Panc1 (cell line): ENCODE measurements around the gene KCNJ5. TPM values are rescaled to one million over a fixed set of nuclear protein-coding genes. Genes with fewer than 3 reads are reported as not detected.

Experiments used
- ATAC-seq: fragments of 200-7000 bp; cut with Tn5 transposase; 2 replicates; pipeline ENCODE4 v1.9.1; 2020; ENCODE audit warnings: mild to moderate bottlenecking, moderate library complexity
- BruUV-seq: library from RNA; stranded (reverse); fragments of 400-500 nt; replicated peaks from 2 replicates; lab custom pipeline; 2021; lab: Mats Ljungman, UMichigan
- CTCF ChIA-PET: fragments of 300-600 bp; sonication (Branson Sonifier 250); formaldehyde crosslinking; loops from one replicate; lab custom pipeline; 2022; ENCODE audit warnings: antibody characterized with exemption; lab: Charles Lee
- POLR2A ChIA-PET: fragments of 300-600 bp; sonication (Branson Sonifier 250); formaldehyde crosslinking; loops from one replicate; lab custom pipeline; 2022; ENCODE audit warnings: antibody characterized with exemption; lab: Charles Lee
- DNase-seq: peaks from one replicate; pipeline ENCODE4 v3.0.0-alpha.2; 2010; ENCODE audit warnings: low read depth, low spot score
- H3K27ac ChIP-seq: 2 replicates; pipeline ENCODE4 v1.5.1; 2011; ENCODE audit warnings: mild to moderate bottlenecking, low read length, inconsistent platforms
- H3K27me3 ChIP-seq: fragments of 200-500 bp; sonication (Bioruptor generic); 2 replicates; pipeline ENCODE4 v1.6.0; 2014; ENCODE audit warnings: low read length, inconsistent platforms; ENCODE audit not compliant: control insufficient read depth, insufficient read depth
- H3K36me3 ChIP-seq: fragments of 200-500 bp; sonication (Bioruptor generic); 2 replicates; pipeline ENCODE4 v1.5.1; 2014; ENCODE audit warnings: inconsistent platforms, mild to moderate bottlenecking, low read length, moderate library complexity; ENCODE audit not compliant: control insufficient read depth, insufficient read depth
- H3K4me1 ChIP-seq: 2 replicates; pipeline ENCODE4 v1.5.1; 2011; ENCODE audit warnings: inconsistent platforms, mild to moderate bottlenecking, low read length, moderate library complexity; ENCODE audit not compliant: control insufficient read depth, insufficient read depth
- H3K4me3 ChIP-seq, 2 experiments: 2 replicates each; pipeline ENCODE4 v1.5.1; 2011 to 2012; ENCODE audit warnings: low read depth in 2 of 2, low read length in 2 of 2, mild to moderate bottlenecking in 2 of 2, inconsistent platforms in 1 of 2, moderate library complexity in 1 of 2
- H3K9me3 ChIP-seq: fragments of 200-500 bp; sonication (Bioruptor generic); 2 replicates; pipeline ENCODE4 v1.5.1; 2014; ENCODE audit warnings: low read depth, mild to moderate bottlenecking, inconsistent platforms, low read length, moderate library complexity; ENCODE audit not compliant: control insufficient read depth, insufficient read depth
- POLR2AphosphoS5 ChIP-seq: IDR thresholded peaks from 2 replicates; pipeline ENCODE4 v1.6.1; 2012; ENCODE audit warnings: mild to moderate bottlenecking, low read depth, low read length, moderate library complexity
- SIN3A ChIP-seq: IDR thresholded peaks from 2 replicates; pipeline ENCODE4 v1.6.1; 2012; ENCODE audit warnings: low read depth, mild to moderate bottlenecking, low read length, moderate library complexity, borderline replicate concordance; ENCODE audit not compliant: insufficient read depth
- TCF7L2 ChIP-seq: IDR thresholded peaks from 2 replicates; pipeline ENCODE4 v1.6.1; 2011; ENCODE audit warnings: mild to moderate bottlenecking, low read depth, low read length, inconsistent platforms
- in situ Hi-C: cut with HindIII; loops from 2 replicates; pipeline ENCODE4 v1.10.0; 2016; ENCODE audit warnings: low sequenced_read_pairs, low pct_unique_long_range_greater_than_20kb
- intact Hi-C: fragments of 100-400 bp; cut with micrococcal nuclease; formaldehyde crosslinking; loops from one replicate; pipeline ENCODE4 v1.10.0; 2022; ENCODE audit not compliant: unreplicated experiment
- total RNA-seq: library from RNA; stranded (reverse); gene quantifications from one replicate; pipeline ENCODE4 v1.2.1, GENCODE V29; 2021; ENCODE audit not compliant: unreplicated experiment
- TF ChIP-seq, protein P1 (sequence below): fragments of 450-650 bp; IDR thresholded peaks from 2 replicates; pipeline ENCODE4 v1.5.1; 2017; ENCODE audit warnings: mild to moderate bottlenecking
- TF ChIP-seq, protein P2 (sequence below), 2 experiments: IDR thresholded peaks; 2 replicates each; pipeline ENCODE4 v1.6.1; 2011 to 2012; ENCODE audit warnings: low read depth in 2 of 2, control low read depth in 1 of 2, low read length in 1 of 2, mild to moderate bottlenecking in 1 of 2, moderate library complexity in 1 of 2; ENCODE audit not compliant: insufficient read depth in 1 of 2

KCNJ5 gene
- total RNA-seq, 1 experiment from 2014 or later = 0.28 TPM

DNA sequence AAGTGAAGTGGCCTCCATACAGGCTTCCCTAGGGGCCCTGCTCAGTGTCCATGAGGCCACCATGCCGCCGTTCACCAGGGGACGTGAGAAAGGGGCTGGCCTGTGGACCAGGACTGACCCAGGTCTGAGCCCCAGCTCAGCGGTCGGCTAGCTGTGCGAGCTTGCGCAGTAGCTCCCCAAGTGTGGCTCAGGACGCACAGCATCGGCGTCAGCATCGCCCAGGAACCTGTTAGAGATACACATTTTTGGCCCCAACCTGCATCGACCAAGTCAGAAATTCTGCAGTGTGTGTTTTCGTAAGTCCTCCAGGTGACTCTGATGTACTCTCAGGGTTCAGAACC, 51.1 kb downstream of the KCNJ5 start:
- TF ChIP-seq, protein P1, sequence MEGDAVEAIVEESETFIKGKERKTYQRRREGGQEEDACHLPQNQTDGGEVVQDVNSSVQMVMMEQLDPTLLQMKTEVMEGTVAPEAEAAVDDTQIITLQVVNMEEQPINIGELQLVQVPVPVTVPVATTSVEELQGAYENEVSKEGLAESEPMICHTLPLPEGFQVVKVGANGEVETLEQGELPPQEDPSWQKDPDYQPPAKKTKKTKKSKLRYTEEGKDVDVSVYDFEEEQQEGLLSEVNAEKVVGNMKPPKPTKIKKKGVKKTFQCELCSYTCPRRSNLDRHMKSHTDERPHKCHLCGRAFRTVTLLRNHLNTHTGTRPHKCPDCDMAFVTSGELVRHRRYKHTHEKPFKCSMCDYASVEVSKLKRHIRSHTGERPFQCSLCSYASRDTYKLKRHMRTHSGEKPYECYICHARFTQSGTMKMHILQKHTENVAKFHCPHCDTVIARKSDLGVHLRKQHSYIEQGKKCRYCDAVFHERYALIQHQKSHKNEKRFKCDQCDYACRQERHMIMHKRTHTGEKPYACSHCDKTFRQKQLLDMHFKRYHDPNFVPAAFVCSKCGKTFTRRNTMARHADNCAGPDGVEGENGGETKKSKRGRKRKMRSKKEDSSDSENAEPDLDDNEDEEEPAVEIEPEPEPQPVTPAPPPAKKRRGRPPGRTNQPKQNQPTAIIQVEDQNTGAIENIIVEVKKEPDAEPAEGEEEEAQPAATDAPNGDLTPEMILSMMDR = no peak
- TF ChIP-seq, protein P2, sequence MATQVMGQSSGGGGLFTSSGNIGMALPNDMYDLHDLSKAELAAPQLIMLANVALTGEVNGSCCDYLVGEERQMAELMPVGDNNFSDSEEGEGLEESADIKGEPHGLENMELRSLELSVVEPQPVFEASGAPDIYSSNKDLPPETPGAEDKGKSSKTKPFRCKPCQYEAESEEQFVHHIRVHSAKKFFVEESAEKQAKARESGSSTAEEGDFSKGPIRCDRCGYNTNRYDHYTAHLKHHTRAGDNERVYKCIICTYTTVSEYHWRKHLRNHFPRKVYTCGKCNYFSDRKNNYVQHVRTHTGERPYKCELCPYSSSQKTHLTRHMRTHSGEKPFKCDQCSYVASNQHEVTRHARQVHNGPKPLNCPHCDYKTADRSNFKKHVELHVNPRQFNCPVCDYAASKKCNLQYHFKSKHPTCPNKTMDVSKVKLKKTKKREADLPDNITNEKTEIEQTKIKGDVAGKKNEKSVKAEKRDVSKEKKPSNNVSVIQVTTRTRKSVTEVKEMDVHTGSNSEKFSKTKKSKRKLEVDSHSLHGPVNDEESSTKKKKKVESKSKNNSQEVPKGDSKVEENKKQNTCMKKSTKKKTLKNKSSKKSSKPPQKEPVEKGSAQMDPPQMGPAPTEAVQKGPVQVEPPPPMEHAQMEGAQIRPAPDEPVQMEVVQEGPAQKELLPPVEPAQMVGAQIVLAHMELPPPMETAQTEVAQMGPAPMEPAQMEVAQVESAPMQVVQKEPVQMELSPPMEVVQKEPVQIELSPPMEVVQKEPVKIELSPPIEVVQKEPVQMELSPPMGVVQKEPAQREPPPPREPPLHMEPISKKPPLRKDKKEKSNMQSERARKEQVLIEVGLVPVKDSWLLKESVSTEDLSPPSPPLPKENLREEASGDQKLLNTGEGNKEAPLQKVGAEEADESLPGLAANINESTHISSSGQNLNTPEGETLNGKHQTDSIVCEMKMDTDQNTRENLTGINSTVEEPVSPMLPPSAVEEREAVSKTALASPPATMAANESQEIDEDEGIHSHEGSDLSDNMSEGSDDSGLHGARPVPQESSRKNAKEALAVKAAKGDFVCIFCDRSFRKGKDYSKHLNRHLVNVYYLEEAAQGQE (IDR thresholded peaks at IDR 0.05; ENCODE audit: insufficient read depth in 1 of 2, low read depth in 2 of 2, low read length in 1 of 2) = no peak
- TF ChIP-seq TCF7L2 (no peak), POLR2AphosphoS5 (no peak), SIN3A (no peak)
- no peaks in the 10 kb centered on the region for H3K27me3 ChIP-seq
- no peak for ATAC-seq
- in situ Hi-C loops = no loop called here
- H3K4me1 ChIP-seq = no peaks in the 10 kb centered on the region
- no peak overlapping the region for H3K4me3 ChIP-seq
- CTCF ChIA-PET = no interaction called here
- no peaks in the 10 kb centered on the region for H3K36me3 ChIP-seq
- no peak overlapping the region for H3K27ac ChIP-seq
- DNase-seq = no peak
- POLR2A ChIA-PET = no interaction called here
- BruUV-seq = no TSS peak
- no peaks in the 10 kb centered on the region for H3K9me3 ChIP-seq
- intact Hi-C loops = no loop called here

DNA sequence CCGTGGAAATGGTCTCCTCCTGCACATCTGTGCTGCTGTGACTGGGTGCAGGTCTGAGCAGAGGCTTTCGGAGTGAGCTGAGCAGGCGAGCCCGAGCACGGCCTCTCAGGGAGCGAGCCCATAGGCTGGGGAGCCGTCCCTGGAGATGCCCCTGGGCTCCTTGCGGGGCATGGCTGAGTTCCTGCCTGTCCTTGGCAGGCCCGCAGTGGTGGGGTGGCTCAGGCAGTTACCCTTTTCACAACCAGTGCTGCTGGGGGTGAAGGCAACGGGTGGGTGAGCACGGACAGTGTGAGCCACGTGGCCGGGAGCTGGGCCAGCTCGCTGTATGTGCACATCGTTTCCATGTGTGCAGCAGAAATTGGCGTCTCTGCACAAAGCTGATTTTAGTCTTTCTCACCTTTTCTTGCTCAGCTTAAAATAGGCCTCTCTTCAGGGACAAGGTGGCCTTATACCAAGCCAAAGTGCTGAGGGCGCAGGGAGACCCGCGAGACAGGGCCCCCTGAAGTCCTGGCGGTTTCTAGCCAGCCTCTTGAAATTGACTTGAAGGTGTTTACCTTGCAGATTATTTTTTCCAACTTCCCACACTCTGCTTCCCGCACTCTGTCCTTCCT, 51.8 kb downstream of the KCNJ5 start, which contains the start of gene TP53AIP1:
TP53AIP1 (minus strand) TSS at position 55 of the 611 bp plus-strand sequence. CDS start 5,053 bp downstream, outside the sequence.
- DNase-seq (no peak), ATAC-seq (no peak)
- Histone ChIP-seq H3K27ac (no peak within 1 kb of the TSS), H3K27me3 (no peaks in the 10 kb centered on the region), H3K4me3 (no peak within 1 kb of the TSS), H3K9me3 (no peaks in the 10 kb centered on the region), H3K36me3 (no peaks in the 10 kb centered on the region), H3K4me1 (no peaks in the 10 kb centered on the region)
- in situ Hi-C loops = no loop called here
- intact Hi-C loops = no loop called here
- TF ChIP-seq SIN3A (no peak), POLR2AphosphoS5 (no peak), TCF7L2 (no peak)
- TF ChIP-seq, protein P1 = no peak
- TF ChIP-seq, protein P2 (IDR thresholded peaks at IDR 0.05; ENCODE audit: insufficient read depth in 1 of 2, low read depth in 2 of 2, low read length in 1 of 2) = no peak
- no TSS peak for BruUV-seq
- ChIA-PET POLR2A (no interaction called here), CTCF (no interaction called here)
